ENCODE data around the gene ETFB.

Gene ETFB

GRCh38 chr19:51333836-51334460 is 32.2 kb downstream of the ETFB start:
- peak; percentile 37 for DNase-seq (ENCODE audit: low read depth)
- TF ChIP-seq CTCF (IDR thresholded peaks at IDR 0.05; ENCODE audit: low read depth, low read length), result no peak
- no peak for TF ChIP-seq MAX (IDR thresholded peaks at IDR 0.05; ENCODE audit: low read depth, low read length)
- TF ChIP-seq POLR2A (IDR thresholded peaks at IDR 0.05; ENCODE audit: extremely low read depth, insufficient read length), result no peak
- TF ChIP-seq MYC (IDR thresholded peaks at IDR 0.05; ENCODE audit: low read depth, low read length), result no peak
- no peak overlapping the region for H3K4me3 ChIP-seq (ENCODE audit: low read depth, low read length)

GRCh38 chr19:51331716-51332115 is 34.5 kb downstream of the ETFB start:
- no peak overlapping the region for H3K4me3 ChIP-seq (ENCODE audit: low read depth, low read length)
- DNase-seq (ENCODE audit: low read depth), result no peak
- TF ChIP-seq MYC (IDR thresholded peaks at IDR 0.05; ENCODE audit: low read depth, low read length) (no peak), MAX (IDR thresholded peaks at IDR 0.05; ENCODE audit: low read depth, low read length) (no peak)

GRCh38 chr19:51331193-51331592 is 35.0 kb downstream of the ETFB start:
- TF ChIP-seq MYC (IDR thresholded peaks at IDR 0.05; ENCODE audit: low read depth, low read length) (no peak), MAX (IDR thresholded peaks at IDR 0.05; ENCODE audit: low read depth, low read length) (no peak), POLR2A (IDR thresholded peaks at IDR 0.05; ENCODE audit: extremely low read depth, insufficient read length) (no peak), CTCF (IDR thresholded peaks at IDR 0.05; ENCODE audit: low read depth, low read length) (no peak)
- no peak for DNase-seq (ENCODE audit: low read depth)
- no peak overlapping the region for H3K4me3 ChIP-seq (ENCODE audit: low read depth, low read length)

- no peak for DNase-seq (ENCODE audit: low read depth)
- no peak overlapping the region for H3K4me3 ChIP-seq (ENCODE audit: low read depth, low read length)
- TF ChIP-seq MYC (IDR thresholded peaks at IDR 0.05; ENCODE audit: low read depth, low read length), result no peak
- TF ChIP-seq POLR2A (IDR thresholded peaks at IDR 0.05; ENCODE audit: extremely low read depth, insufficient read length), result no peak
- no peak for TF ChIP-seq MAX (IDR thresholded peaks at IDR 0.05; ENCODE audit: low read depth, low read length)
- no peak for TF ChIP-seq CTCF (IDR thresholded peaks at IDR 0.05; ENCODE audit: low read depth, low read length)
Measured at GRCh38 chr19:51330366-51330765, 35.8 kb downstream of the ETFB start.

- TF ChIP-seq MYC (IDR thresholded peaks at IDR 0.05; ENCODE audit: low read depth, low read length), result no peak
- TF ChIP-seq MAX (IDR thresholded peaks at IDR 0.05; ENCODE audit: low read depth, low read length), result no peak
- no peak for TF ChIP-seq POLR2A (IDR thresholded peaks at IDR 0.05; ENCODE audit: extremely low read depth, insufficient read length)
- no peak for TF ChIP-seq CTCF (IDR thresholded peaks at IDR 0.05; ENCODE audit: low read depth, low read length)
- no peak overlapping the region for H3K4me3 ChIP-seq (ENCODE audit: low read depth, low read length)
- DNase-seq (ENCODE audit: low read depth), result no peak
Measured at GRCh38 chr19:51329411-51329810, 36.8 kb downstream of the ETFB start.

GRCh38 chr19:51327066-51328001 is 38.9 kb downstream of the ETFB start:
- H3K4me3 ChIP-seq (ENCODE audit: low read depth, low read length), result no peak overlapping the region
- peak; percentile 70 for DNase-seq (ENCODE audit: low read depth)
- TF ChIP-seq POLR2A (IDR thresholded peaks at IDR 0.05; ENCODE audit: extremely low read depth, insufficient read length), result no peak
